Measurements from ENCODE around the gene DTX1. TPM values are rescaled to one million over a fixed set of nuclear protein-coding genes. Genes with fewer than 3 reads are reported as not detected.

DTX1 gene
- polyA plus RNA-seq (ENCODE audit: insufficient read length in 4 of 4), result 10 to 100 TPM; 11.1 to 15.1 (median 13.0) TPM

DNA sequence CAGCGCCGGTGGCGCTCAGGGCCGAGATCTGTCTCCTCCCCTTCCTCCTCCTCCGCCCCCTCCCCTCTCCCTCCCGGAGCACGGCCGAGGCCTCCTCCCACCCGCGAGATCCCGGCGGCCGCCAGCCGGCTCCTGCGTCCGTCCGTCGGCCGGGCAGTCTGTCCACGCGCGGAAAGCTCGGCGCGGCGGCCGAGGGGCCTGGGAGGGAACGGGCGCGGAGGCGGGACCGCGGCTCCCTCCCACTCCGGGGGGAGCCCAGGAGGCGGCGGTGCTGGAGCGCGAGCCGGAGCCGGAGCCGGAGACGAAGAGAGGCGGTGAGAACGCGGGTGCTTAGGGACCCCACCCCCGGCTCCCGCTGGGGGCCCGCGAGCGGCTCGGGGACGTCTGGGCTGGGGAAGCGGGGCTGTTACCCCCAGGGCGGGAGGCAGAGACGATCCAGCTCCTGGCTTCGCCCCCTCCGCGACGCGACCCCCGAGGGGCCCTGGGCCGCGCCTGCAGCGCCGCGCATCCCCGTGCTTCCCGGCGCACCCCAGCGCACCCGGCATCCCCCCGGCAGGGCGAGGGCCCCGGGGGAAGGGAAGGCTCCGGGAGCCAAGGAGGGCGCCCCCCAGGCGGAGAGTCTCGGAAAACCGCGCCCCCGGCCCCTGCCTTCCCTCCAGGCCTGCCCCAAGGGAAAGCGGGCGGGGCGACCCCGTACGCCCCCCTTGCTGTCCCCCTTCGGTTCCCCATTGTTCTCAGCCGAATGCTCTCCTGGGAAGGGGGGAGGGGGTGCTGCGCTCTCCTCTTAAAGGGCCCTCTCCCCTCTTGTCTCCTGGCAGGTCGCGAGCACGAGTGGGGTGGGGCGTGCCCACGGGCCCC lies at the start of gene DTX1:
DTX1 (plus strand) TSS at position 100 of the 858 bp plus-strand sequence. CDS start 1,463 bp downstream, outside the sequence.
- no peak for DNase-seq (ENCODE audit: low read depth in 4 of 4, low spot score in 3 of 4)

DNA sequence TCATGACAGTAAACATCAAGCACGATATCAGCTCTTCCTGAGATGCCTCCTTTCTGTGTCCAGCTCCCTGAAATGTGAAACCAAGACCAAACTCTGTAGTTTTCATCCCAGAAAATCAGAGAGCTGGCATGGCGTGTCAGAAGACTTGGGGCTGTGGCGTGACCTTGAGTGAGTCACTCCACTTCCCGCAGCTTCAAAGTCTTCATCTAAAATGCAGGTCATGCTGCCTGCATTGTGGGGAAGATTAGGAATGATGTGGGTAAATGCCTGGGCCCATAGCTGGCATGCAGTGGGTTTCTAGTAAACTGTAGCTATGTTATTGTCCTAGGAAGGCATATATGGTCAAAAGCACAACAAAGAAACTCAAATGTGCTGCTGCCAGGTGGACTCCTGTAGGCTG lies 49.4 kb upstream of the DTX1 start:
- DNase-seq (ENCODE audit: low read depth in 4 of 4, low spot score in 3 of 4), result no peak

DNA sequence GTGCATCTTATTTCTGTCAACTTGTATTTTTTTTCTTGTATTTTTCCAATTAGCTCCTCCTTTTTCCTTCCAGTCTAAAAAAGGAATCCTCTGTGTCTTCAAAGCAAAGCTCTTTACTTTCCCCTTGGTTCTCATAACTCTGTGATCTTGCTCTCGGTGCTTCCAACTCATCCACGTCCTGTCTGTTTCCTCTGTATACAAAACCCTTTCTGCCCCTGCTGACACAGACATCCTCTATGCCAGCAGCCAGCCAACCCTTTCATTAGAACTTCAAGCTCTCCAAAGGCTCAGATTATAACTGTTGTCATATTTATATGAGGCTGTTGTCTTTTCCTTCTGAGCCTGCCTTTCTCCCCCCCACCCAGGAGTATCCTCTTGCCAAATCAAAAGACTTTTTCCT lies 45.8 kb upstream of the DTX1 start:
- no peak for DNase-seq (ENCODE audit: low read depth in 4 of 4, low spot score in 3 of 4)

DNA sequence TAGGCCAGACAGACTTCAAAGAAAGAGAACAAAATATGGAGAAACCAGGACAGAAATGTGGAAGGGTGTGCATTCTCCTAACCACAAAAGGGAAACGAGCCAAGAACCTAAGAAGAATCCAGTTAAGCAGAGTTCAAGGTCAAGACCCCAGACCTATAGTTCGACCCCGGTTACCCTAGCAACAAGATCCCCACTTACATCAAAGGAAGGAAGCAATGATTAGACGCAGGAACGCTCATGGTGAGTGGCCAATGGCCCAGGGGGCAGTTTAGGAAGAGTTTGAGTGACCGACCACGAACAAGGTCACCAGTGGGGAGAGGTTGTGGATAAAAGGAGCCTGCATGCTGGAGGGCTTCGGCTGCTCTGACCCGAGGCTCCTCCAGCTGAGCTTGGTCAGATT lies 42.0 kb upstream of the DTX1 start:
- DNase-seq (ENCODE audit: low read depth in 4 of 4, low spot score in 3 of 4), result no peak

DNA sequence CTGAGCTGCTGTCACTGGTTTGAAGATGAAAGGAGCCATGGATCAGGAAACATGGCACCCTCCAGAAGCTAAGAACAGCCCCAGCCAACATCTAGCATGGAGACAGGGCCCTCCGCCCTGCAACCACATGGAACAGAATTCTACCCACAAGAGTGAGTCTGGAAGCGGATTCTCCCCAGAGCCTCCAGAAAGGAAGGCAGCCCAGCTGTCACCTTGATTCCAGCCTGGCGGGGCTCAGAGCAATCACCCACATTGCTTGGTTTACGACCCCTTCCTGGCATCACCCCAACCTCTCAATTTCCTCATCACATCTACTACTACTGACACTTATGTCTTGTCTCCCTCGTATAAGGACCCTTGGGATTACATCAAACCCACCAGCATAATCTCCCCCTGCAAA lies 39.7 kb upstream of the DTX1 start:
- DNase-seq (ENCODE audit: low read depth in 4 of 4, low spot score in 3 of 4), result no peak

DNA sequence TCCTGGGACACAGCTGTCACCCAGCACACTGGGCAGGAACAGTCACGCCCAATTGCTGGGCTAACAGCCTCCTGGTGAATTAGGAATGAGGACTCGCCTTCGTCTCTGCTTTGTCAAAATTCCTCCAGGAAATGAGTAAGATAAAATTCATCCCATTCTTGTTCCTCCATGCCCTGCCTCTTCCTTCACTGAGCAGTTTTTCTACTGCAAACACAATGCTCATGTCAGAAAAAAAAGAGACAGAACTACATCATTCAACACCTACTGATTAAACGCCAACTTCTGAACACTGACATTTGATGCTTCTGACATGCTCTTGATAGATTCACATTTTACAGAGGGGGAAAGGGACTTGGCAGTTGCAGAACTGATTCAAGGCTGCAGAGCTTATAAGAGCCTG lies 37.5 kb upstream of the DTX1 start:
- DNase-seq (ENCODE audit: low read depth in 4 of 4, low spot score in 3 of 4), result no peak

DNA sequence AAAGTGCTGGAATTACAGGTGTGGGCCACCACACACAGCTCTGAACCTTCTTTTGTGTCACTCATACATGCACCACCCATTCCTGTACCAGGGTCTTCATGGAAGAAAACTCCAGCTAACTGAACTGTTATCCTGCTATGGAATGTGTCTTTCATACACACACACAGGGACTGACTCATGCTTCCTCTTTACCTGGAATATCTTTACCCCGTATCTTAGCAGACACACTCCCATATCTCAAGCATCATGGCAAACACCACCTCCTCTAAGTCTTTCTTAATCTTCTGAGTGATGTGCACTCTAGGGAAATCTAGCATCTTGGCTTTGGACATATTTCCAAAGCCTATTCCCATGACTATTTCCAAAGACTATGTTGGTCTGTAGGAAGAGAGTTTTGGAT lies 35.0 kb upstream of the DTX1 start:
- DNase-seq (ENCODE audit: low read depth in 4 of 4, low spot score in 3 of 4), result no peak

DNA sequence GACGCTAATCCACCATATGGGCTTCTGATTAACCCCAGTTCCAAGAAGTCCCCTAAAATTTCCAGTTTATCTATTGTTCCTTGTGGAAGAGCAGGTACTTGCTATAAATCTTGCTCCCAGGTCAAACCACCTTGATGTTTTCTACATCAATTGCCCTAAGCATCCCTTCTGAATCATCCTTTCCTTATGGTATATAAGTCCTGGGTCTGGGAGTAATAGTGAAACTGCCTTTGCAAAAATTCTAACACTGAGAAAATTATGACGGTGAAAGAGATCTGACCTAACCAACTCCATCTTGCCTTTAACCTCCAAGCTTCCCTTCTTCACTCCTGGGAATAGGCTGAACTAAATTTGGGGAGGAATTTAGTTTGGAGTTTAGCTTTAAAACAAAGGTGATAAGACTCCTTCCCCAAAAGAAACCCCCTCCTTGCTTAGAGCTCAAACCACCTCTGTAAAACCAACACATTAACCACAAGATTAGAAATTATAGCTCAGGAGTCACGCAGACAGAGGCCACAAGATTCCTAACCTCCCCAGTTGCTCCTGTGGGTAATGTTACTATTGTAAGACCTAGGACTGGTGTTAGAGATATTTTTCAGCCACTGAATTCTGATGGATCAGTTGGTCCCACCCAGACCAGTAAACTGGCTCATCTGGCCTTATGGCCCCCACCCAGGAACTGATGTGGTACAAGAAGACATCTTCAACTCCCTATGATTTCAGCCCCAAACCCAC lies 33.8 kb upstream of the DTX1 start:
- DNase-seq (ENCODE audit: low read depth in 4 of 4, low spot score in 3 of 4), result no peak

DNA sequence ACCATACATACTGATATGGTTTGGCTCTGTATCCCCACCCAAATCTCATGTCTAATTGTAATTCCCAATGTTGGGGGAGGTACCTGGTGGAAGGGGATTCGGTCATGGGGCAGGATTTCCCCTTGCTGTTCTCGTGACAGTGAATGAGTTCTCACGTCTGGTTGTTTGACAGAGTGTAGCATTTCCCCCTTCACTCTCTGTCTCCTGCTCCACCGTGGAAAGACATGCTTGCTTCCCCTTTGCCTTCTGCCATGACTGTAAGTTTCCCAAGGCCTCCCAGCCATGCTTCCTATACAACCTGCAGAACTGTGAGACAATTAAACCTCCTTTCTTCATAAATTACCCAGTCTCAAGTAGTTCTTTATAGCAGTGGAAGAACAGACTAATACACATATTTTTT lies 28.8 kb upstream of the DTX1 start:
- DNase-seq (ENCODE audit: low read depth in 4 of 4, low spot score in 3 of 4), result no peak

DNA sequence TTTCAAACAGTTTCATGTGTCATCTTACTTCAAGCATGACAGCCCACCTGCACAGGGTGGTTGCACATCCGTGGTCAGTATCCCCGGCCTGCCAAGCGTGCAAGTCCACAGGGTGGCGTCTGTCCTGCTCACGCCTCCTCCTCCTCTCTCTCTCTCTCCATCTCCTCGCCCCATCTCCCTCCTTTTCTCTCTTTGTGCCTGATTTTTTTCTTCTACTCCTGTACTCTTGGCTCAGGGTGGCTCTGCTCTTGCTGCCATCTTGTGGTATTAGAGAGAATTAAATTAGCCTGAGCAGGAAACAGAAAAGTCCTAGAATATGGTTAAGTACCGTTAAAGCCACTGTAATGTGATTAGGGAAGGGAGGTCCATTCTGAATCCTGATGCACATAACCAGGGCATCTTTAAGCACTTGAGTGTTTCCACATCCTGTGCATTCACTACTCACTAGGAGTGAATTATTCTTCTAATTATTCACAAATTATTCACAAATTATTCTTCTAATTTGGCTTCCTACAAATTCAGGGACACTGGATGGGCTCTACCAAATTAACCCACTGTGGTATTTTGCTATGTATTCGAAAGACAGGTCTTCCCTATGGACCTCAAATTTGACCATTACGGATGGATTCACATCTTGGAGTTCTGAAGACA lies 25.5 kb upstream of the DTX1 start:
- peak in 2 of 4 donors; percentile 42 to 44 for DNase-seq (ENCODE audit: low read depth in 4 of 4, low spot score in 3 of 4)

DNA sequence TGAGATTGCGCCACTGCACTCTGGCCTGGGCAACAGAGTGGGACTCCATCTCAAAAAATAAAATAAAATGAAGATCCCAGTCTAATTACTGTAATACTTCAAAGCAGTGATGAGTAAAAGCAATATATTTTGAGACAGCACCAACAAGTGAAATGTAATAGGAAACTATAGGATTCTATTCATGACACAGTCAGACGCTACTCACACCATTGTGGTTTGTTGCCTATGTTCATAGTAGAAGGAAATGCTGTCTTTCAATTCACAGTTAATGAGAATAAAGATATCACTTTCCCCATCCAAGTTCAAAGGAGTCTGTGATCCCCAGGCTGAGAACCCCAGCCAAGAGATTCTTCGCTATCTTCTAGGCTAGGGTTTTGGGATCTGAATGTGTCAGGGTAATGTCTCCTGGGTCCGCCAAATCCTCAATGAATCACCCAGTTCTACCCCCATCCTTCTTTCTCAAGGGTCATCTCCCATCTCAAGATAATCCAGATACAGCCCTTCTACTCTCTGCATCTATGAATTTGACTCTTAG lies 16.6 kb upstream of the DTX1 start:
- DNase-seq (ENCODE audit: low read depth in 4 of 4, low spot score in 3 of 4), result no peak

DNA sequence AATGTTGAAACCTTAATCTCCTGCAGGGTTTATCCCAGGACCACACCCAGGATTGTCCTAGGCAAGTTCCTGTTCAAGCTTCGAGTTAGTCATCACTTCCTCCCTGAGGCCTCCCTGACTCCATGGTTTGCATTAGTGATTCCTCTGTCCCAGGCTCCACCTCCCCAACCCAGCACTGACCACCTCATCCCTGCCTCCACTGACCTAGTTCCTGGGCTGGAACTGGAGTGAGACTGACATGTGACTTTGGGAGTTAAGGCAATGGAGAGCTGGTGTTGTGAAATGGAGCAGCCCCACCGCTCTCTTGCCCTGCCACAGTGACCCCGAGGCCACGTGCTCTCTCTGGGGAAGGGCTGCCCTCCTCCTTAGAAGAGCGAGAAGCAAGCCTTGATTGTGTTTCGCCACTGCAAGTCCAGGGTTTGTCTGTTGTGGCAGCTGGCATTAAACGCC lies 15.8 kb upstream of the DTX1 start:
- no peak for DNase-seq (ENCODE audit: low read depth in 4 of 4, low spot score in 3 of 4)

DNA sequence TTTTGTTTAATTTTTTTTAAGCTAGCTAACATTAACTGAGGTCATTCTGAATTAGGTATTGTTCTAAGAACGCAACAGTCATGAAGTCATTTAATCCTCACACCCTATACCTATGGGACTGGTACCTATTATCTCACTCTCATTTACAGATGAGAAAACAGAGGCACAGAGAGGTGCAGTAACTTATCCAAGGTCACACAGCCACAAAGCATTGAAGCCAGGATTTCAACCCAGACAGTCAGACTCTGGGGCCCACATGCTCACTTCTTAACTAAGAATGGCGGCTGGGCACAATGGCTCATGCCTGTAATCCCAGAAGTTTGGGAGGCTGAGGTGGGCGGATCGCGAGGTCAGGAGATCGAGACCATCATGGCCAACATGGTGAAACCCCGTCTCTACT lies 15.0 kb upstream of the DTX1 start:
- no peak for DNase-seq (ENCODE audit: low read depth in 4 of 4, low spot score in 3 of 4)

DNA sequence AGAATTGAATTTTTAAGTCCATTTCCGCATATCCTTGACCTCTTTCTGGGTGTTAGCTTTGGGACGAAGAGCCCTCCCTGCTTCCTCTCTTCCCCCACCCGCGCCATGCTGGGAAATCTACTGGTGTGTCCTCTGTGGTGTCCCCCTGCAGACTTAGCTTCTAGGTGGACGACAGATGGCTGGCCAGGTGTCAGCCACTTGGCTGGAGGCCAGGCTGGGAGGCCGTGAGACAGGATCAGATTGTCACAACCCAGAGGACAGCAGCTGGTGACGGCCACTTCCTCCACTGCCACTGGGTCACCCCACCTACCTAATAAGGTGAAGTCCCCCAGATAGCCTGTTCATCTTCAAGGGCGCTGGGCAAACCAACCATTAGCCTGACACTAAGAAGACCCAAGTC lies 13.3 kb upstream of the DTX1 start:
- DNase-seq (ENCODE audit: low read depth in 4 of 4, low spot score in 3 of 4), result no peak

DNA sequence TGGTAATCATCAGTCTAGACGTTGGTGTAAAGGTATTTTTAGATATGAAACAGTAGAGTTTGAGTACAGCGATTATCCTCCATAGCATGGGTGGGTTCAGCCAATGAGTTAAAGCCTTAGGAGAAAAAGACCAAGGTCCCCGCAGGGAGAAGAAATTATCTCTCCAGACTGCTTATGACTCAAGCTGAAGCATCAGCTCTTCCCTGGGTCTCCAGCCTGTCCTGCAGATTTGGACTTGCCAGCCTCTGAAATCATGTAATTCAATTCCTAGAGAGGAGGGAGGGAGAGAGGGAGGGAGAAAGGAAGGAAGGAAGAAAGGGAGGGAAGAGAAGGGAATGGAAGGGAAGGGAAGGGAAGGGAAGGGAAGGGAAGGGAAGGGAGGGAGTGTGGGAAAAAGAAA lies 12.0 kb upstream of the DTX1 start:
- no peak for DNase-seq (ENCODE audit: low read depth in 4 of 4, low spot score in 3 of 4)

DNA sequence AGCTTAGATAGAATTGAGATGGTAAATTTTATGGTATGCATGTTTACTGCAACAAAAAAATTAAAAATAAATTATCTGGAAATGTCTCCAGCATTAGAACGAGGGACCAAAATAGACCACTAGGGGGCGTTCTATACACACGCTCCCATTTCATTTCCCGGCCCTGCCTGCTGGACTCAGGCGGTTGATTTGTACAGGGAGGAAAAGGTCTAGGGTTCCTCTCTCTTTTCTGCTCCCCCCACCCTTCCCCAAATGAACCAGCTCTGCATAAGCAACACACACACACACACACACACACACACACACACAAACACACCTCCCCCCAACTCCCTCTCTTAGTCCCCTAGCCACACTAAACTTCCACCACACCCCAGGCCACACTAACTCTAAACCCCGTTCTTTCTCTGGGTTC lies 7.8 kb upstream of the DTX1 start:
- peak in 3 of 4 donors; percentile 47 to 61 (median 56) for DNase-seq (ENCODE audit: low read depth in 4 of 4, low spot score in 3 of 4)

DNA sequence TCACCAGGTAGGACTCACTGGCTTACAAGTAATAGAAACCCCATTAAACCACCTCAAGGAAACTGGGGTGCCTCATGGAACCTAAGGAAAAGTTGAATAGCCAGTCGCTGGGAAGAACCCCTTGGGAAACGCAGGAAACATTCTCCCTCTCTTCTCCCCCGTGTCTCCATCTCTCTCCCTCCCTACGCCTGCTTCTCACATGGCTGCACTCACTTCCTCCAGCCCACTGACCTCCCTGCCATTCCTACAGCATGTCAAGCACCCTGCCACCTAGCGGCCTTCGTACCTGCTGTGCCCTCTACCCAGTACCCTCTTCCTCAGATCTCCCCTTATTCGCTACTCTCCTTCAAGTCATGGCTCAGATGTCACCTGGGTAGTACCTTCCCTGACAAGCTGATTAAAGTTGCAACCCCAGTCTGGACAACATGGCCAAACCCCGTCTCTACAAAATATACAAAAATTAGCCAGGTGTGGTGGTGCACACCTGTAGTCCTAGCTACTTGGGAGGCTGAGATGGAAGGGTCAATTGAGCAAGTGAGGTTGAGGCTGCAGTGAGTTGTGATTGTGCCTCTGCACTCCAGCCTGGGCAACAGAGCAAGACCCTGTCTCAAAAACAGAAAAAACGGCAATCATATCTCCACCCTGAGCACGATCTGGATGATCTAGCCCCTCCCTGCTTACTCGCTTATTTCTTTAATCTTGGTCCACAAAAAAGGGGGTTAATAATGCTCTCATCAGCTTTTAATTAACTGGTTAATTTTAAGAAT lies 6.4 kb upstream of the DTX1 start:
- DNase-seq (ENCODE audit: low read depth in 4 of 4, low spot score in 3 of 4), result peak in 2 of 4 donors; percentile 44 to 49

DNA sequence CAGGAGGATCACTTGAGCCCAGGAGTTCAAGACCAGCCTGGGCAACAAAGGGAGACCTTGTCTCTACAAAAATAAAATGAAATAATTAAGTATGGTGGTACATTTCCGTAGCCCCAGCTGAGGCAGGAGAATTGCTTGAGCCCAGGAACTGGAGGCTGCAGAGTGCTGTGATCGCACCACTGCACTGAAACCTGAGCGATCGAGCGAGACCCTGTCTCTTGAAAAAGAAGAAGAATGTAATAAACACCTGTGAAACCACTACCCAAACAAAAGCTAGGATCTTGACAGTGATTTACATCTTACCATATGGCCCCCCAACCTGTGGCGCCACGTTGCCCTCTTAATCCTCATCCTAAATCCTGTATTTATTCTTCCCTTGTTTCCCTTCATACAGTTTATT lies 5.7 kb upstream of the DTX1 start:
- no peak for DNase-seq (ENCODE audit: low read depth in 4 of 4, low spot score in 3 of 4)

DNA sequence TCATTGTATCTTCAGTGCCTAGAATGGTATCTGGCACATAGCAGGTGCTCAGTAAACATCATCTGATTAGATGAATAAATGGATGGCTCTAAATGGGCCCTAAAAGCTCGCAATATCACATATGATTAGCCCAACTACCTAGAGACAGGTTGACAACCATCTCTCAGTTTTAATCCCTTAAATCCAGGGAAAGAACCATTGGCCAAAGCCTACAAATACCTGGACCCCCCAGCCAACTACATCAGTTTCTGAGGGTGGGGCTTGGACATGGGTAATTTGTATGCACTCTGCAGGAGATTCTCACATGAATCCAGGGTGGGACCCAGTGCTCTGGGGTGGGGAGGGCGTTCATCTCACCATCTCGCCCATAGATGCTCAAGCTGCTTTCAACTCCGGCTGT lies 4.8 kb upstream of the DTX1 start:
- no peak for DNase-seq (ENCODE audit: low read depth in 4 of 4, low spot score in 3 of 4)

DNA sequence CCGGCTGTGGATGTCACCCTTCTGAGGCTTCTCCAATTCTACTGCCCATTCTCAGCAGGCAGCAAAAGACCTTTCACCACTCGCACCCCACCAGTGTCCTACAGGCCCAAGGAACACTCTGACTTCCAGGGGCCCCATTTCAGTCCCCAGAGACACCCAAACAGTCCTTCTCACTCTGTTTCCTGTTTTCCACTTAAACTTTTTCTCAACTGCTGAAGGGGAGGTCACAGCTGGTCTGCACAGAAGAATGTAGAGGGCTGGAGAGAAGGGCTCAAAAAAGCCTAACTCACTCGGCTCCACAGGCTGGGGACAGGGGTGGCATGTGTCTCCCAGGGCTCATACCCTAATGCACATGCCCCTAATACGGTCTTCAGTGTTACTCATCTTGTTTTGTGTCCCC lies 4.2 kb upstream of the DTX1 start:
- no peak for DNase-seq (ENCODE audit: low read depth in 4 of 4, low spot score in 3 of 4)

Data from right renal pelvis (tissue), 4 donors.